Measurements from ENCODE around the gene SPATC1L.

DNA sequence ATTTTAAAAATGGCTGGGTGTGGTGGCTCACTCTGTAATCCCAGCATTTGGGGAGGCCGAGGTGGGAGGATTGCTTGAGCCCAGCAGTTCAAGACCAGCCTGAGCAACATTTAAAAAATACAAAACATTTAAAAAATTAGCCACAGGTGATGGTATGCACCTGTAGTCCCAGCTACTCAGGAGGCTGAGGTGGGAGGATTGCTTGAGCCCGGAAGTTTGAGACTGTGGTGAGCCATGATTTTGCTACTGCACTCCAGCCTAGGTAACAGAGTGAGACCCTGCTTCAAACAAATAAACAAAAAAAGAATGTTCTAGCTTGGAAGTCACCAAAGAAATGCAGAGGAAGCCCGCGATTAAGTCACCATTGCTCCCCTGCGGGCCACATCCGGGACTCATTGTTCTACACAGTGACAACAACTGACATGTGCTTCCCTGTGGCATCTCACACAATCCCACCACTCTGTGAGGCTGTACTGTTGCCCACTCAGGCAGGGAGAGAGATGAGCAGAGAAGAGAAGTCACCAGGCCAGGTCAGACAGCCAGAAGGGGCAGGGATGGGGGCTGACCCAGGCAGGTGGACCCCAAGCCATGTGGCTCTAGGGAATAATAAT lies 18.4 kb upstream of the SPATC1L start:
- TF ChIP-seq, protein P1, sequence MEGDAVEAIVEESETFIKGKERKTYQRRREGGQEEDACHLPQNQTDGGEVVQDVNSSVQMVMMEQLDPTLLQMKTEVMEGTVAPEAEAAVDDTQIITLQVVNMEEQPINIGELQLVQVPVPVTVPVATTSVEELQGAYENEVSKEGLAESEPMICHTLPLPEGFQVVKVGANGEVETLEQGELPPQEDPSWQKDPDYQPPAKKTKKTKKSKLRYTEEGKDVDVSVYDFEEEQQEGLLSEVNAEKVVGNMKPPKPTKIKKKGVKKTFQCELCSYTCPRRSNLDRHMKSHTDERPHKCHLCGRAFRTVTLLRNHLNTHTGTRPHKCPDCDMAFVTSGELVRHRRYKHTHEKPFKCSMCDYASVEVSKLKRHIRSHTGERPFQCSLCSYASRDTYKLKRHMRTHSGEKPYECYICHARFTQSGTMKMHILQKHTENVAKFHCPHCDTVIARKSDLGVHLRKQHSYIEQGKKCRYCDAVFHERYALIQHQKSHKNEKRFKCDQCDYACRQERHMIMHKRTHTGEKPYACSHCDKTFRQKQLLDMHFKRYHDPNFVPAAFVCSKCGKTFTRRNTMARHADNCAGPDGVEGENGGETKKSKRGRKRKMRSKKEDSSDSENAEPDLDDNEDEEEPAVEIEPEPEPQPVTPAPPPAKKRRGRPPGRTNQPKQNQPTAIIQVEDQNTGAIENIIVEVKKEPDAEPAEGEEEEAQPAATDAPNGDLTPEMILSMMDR (conservative IDR thresholded peaks at IDR 0.05; ENCODE audit: low read length), result no peak
- no peak for TF ChIP-seq EZH2phosphoT487 (IDR thresholded peaks at IDR 0.05; ENCODE audit: borderline replicate concordance, low read depth, low read length)

Measured in OCI-LY7 (cell line).